Cardiac ventricle fibroblast (primary cell): ENCODE data around the gene PADI4. TPM values are rescaled to one million over a fixed set of nuclear protein-coding genes. Genes with fewer than 3 reads are reported as not detected.

Source experiments
- total RNA-seq: library from RNA; depleted of rRNA; stranded (reverse); fragments of >200 nt; gene quantifications from 2 replicates; pipeline ENCODE4 v1.2.3, GENCODE V29; 2015

PADI4 gene, protein sequence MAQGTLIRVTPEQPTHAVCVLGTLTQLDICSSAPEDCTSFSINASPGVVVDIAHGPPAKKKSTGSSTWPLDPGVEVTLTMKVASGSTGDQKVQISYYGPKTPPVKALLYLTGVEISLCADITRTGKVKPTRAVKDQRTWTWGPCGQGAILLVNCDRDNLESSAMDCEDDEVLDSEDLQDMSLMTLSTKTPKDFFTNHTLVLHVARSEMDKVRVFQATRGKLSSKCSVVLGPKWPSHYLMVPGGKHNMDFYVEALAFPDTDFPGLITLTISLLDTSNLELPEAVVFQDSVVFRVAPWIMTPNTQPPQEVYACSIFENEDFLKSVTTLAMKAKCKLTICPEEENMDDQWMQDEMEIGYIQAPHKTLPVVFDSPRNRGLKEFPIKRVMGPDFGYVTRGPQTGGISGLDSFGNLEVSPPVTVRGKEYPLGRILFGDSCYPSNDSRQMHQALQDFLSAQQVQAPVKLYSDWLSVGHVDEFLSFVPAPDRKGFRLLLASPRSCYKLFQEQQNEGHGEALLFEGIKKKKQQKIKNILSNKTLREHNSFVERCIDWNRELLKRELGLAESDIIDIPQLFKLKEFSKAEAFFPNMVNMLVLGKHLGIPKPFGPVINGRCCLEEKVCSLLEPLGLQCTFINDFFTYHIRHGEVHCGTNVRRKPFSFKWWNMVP
- total RNA-seq: not detected in 2 replicates

DNA sequence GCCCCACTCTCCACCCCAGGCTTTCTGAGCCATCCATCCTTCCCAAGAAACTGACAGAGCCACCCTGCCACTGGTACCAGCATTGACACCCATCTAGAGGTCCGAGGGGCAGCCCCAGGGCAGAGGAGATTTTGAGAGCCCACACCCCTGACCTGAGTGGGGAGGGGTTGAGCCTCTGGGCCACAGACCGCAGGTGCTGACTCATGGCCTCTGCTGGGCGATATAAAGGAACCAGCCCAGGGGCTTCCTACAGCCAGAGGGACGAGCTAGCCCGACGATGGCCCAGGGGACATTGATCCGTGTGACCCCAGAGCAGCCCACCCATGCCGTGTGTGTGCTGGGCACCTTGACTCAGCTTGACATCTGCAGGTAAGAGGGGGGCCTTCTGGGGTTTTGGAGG is at the start of gene PADI4:
TSS of gene PADI4 (plus strand) at position 252 of the 400 bp plus-strand sequence. CDS start at position 278, 26 bp downstream.

DNA sequence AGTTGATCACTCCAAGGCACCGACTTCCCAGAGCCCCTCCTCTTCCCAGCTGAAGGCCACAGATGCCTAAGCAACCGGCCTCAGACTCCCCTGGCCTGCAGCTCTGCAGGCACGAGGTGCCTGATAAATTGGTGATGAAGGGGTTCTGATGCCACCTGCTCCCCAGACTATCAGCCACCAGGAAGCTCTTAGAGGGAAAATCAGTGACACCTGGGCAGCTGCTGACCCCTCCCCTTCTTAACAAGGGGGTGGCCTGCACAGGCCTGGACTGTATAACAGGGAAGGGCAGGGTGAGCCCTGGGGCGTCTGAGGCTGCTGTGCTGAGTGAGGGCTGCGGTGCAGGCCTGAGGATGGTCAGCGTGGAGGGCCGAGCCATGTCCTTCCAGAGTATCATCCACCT is 63.9 kb downstream of the PADI4 start, which contains the start of gene PADI6:
TSS of gene PADI6 (plus strand) at position 301 of the 400 bp plus-strand sequence. CDS start at position 351, 50 bp downstream.

Other genes starting within 250 kb of the PADI4 start
- gene PADI2, start 188.7 kb upstream of the PADI4 start, total RNA-seq: not detected in 2 replicates
- gene PADI1, start 103.1 kb upstream of the PADI4 start, total RNA-seq: not detected in 2 replicates
- gene PADI3, start 59.1 kb upstream of the PADI4 start, total RNA-seq: not detected in 2 replicates
- gene PADI6, start 64.0 kb downstream of the PADI4 start, total RNA-seq: not detected in 2 replicates
- gene RCC2, start 131.5 kb downstream of the PADI4 start, total RNA-seq: 27.2 and 30.6 TPM in 2 replicates
- gene ARHGEF10L, start 231.5 kb downstream of the PADI4 start, total RNA-seq: 12.1 and 14.0 TPM in 2 replicates